Measurements from ENCODE around the gene CLDN19. TPM values are rescaled to one million over a fixed set of nuclear protein-coding genes. Genes with fewer than 3 reads are reported as not detected.

The CLDN19 gene
- total RNA-seq, 3 donors from 2014 or later: 2.9 to 3.1 TPM; not detected in 1

DNA sequence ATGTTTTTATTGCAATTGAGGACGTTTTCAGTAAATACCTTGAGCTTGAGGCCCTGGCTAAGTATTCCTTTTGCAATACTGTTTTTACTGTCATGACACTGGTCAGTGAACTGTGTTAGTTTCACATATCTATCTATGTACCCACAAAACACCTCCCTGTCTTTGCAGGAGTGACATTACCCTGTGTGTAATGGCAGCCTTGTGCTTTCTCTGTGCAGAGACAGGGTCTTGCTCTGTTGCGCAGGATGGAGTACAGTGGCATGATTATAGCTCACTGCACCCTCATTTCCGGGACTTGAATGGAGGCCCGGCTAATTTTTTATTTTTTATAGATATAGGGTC, 48.9 kb downstream of the CLDN19 start:
- TF ChIP-seq POLR2A (IDR thresholded peaks at IDR 0.05) (no peak), POLR2AphosphoS5 (IDR thresholded peaks at IDR 0.05) (no peak)
- TF ChIP-seq, protein P1, sequence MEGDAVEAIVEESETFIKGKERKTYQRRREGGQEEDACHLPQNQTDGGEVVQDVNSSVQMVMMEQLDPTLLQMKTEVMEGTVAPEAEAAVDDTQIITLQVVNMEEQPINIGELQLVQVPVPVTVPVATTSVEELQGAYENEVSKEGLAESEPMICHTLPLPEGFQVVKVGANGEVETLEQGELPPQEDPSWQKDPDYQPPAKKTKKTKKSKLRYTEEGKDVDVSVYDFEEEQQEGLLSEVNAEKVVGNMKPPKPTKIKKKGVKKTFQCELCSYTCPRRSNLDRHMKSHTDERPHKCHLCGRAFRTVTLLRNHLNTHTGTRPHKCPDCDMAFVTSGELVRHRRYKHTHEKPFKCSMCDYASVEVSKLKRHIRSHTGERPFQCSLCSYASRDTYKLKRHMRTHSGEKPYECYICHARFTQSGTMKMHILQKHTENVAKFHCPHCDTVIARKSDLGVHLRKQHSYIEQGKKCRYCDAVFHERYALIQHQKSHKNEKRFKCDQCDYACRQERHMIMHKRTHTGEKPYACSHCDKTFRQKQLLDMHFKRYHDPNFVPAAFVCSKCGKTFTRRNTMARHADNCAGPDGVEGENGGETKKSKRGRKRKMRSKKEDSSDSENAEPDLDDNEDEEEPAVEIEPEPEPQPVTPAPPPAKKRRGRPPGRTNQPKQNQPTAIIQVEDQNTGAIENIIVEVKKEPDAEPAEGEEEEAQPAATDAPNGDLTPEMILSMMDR (IDR thresholded peaks at IDR 0.05): no peak
- intact Hi-C loops (cut with DNase I; ENCODE audit: low total_unique reads): no loop called here

DNA sequence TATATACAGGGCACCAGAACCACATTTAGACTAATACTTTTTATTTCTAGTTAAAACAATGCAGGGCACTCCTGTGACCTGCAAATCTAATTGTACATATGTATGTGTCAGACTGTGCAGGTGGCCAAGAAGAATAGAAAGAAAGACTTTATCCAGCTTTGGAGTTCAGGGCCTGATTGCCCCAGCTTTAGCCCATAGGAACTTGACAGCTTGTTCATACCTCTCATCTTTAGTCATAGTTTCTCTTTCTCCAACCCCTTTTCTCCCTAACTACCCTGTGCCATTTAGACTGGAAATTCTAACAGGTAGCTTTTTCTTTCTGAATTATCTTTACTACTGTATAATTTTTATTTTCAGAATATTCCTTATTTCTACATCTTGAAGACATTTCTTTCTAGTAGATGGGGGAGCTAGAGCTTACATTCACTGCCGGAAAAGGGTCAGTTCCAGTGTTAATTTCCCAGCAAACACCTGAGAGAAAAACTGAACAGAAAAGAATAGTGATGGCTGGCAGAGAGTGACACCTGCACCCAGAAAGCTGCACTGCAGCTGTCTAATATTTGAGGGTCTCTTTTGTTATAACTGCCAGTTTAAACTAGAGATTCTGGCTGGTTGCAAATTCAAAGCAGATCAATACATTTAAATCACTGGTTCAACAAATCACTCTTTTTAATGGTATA, 49.4 kb downstream of the CLDN19 start:
- no peak overlapping the region for H3K27ac ChIP-seq

More for the DNA sequence above, 48.9 kb downstream of the CLDN19 start:
- no peaks in the 10 kb centered on the region for H3K4me1 ChIP-seq
- H3K27me3 ChIP-seq: no peaks in the 10 kb centered on the region
- no peak overlapping the region for H3K4me3 ChIP-seq
- H3K27ac ChIP-seq: no peak overlapping the region
- H3K36me3 ChIP-seq: no peaks in the 10 kb centered on the region
- no peaks in the 10 kb centered on the region for H3K9me3 ChIP-seq
- no peak for DNase-seq (ENCODE audit: low spot score in 2 of 2)

DNA sequence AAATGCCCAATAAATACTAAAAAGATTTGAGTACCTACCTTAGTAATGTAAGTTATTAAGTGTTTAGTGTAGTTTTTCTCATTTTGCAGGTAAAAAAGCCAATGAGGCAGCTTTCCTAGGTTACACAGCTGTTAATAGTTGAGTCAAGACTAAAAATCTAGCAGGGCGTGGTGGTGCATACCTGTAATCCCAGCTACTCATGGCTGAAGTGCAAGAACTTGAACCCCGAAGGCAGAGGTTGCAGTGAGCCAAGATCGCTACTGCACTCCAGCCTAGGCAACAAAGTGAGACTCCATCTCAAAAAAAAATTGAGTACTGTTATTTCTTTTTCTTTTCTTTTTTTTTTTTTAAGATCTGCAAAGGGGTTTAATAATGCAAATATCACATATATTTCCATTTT, 50.1 kb downstream of the CLDN19 start:
- TF ChIP-seq, protein P1 (IDR thresholded peaks at IDR 0.05): no peak
- TF ChIP-seq POLR2AphosphoS5 (IDR thresholded peaks at IDR 0.05) (no peak), POLR2A (IDR thresholded peaks at IDR 0.05) (no peak)
- Histone ChIP-seq H3K27ac (no peak overlapping the region), H3K27me3 (no peaks in the 10 kb centered on the region), H3K4me3 (no peak overlapping the region), H3K36me3 (no peaks in the 10 kb centered on the region), H3K9me3 (no peaks in the 10 kb centered on the region), H3K4me1 (no peaks in the 10 kb centered on the region)
- no peak for DNase-seq (ENCODE audit: low spot score in 2 of 2)
- intact Hi-C loops (cut with DNase I; ENCODE audit: low total_unique reads): no loop called here

More for the DNA sequence above, 49.4 kb downstream of the CLDN19 start:
- no peaks in the 10 kb centered on the region for H3K36me3 ChIP-seq
- DNase-seq (ENCODE audit: low spot score in 2 of 2): no peak
- intact Hi-C loops (cut with DNase I; ENCODE audit: low total_unique reads): no loop called here
- TF ChIP-seq, protein P1 (IDR thresholded peaks at IDR 0.05): no peak
- no peak for TF ChIP-seq POLR2A (IDR thresholded peaks at IDR 0.05)
- TF ChIP-seq POLR2AphosphoS5 (IDR thresholded peaks at IDR 0.05): no peak
- no peaks in the 10 kb centered on the region for H3K9me3 ChIP-seq
- no peaks in the 10 kb centered on the region for H3K27me3 ChIP-seq
- H3K4me1 ChIP-seq: no peaks in the 10 kb centered on the region
- H3K4me3 ChIP-seq: no peak overlapping the region

DNA sequence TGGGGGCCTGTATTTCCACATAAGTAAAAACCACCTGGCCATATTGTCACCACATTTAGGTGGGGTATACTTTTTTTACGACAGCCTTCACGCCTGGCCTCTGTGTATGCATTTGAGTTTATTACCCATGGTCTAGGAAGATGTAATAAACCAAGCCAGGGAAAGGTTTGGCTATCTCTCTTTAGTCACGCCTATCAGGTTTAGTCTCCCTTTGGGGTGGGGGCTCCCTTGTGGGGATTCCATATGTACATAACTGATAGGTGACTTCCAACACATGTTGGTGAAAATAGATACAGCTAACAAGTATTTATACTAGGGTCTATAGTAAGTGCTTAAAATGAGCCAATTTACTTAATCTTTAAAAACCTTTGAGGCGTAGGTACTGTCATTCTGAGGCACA, 53.6 kb downstream of the CLDN19 start:
- Histone ChIP-seq H3K36me3 (no peaks in the 10 kb centered on the region), H3K27me3 (no peaks in the 10 kb centered on the region), H3K4me1 (peaks cover 7 to 15% of the 10 kb centered on the region in 2 donors), H3K4me3 (peak overlapping the region in 1 of 3 donors; percentile 7), H3K27ac (no peak overlapping the region), H3K9me3 (no peaks in the 10 kb centered on the region)
- intact Hi-C loops (cut with DNase I; ENCODE audit: low total_unique reads): no loop called here
- no peak for TF ChIP-seq POLR2A (IDR thresholded peaks at IDR 0.05)
- TF ChIP-seq, protein P1 (IDR thresholded peaks at IDR 0.05): no peak
- no peak for TF ChIP-seq POLR2AphosphoS5 (IDR thresholded peaks at IDR 0.05)
- DNase-seq (ENCODE audit: low spot score in 2 of 2): no peak

DNA sequence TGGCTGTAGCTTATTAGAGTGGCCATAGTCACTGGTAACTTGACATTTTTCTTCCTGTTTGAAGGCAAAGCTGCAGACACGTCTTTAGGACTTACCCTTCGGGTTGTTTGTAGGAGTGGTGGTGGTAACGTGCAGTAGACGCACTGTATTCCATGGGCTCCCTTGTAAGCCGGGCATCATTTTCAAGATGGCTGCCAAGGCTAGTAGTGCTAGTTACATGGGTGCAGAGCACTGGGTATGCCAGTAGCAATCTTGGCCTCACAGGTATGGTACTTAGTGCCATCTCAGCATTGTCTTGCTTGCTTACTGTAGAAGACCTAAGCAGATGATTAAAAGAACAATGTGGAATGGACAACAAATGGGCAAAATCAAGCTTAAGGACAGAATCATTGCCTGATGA, 55.9 kb downstream of the CLDN19 start:
- Histone ChIP-seq H3K27ac (no peak overlapping the region), H3K4me3 (peak overlapping the region in 2 of 3 donors; percentile 66 to 80), H3K9me3 (no peaks in the 10 kb centered on the region), H3K4me1 (peaks cover 7 to 15% of the 10 kb centered on the region in 2 donors), H3K27me3 (no peaks in the 10 kb centered on the region), H3K36me3 (no peaks in the 10 kb centered on the region)
- TF ChIP-seq, protein P1 (IDR thresholded peaks at IDR 0.05): no peak
- TF ChIP-seq POLR2A (IDR thresholded peaks at IDR 0.05): no peak
- no peak for TF ChIP-seq POLR2AphosphoS5 (IDR thresholded peaks at IDR 0.05)
- DNase-seq (ENCODE audit: low spot score in 2 of 2): no peak
- intact Hi-C loops (cut with DNase I; ENCODE audit: low total_unique reads): no loop called here

Other genes with a start within 250 kb of the CLDN19 start
- gene PPIH, start 81.8 kb downstream of the CLDN19 start, total RNA-seq: 10 to 100 TPM; 21.6 to 37.9 (median 24.6) TPM
- 100 to 1,000 TPM; 332 to 694 (median 485) TPM for gene YBX1, start 57.8 kb downstream of the CLDN19 start, total RNA-seq
- gene P3H1, start 26.8 kb upstream of the CLDN19 start, total RNA-seq: 10 to 100 TPM; 23.1 to 34.9 (median 34.4) TPM
- gene C1orf50, start 27.0 kb upstream of the CLDN19 start, total RNA-seq: 10 to 100 TPM in 1 of 3 donors, 1 to 10 TPM in 2; 5.2 to 10.8 (median 6.7) TPM
- gene TMEM269, start 44.8 kb upstream of the CLDN19 start, total RNA-seq: under 1 TPM; under 0.01 to 0.59 (median 0.16) TPM
- gene ERMAP, start 76.9 kb upstream of the CLDN19 start, total RNA-seq: 10 to 100 TPM; 11.1 to 22.1 (median 14.9) TPM
- 10 to 100 TPM; 21.7 to 31.5 (median 25.9) TPM for gene SVBP, start 77.2 kb upstream of the CLDN19 start, total RNA-seq
- gene ZNF691, start 106.4 kb upstream of the CLDN19 start, total RNA-seq: 10 to 100 TPM in 2 of 3 donors, 1 to 10 TPM in 1; 5.8 to 18.4 (median 10.5) TPM
- 10 to 100 TPM; 29.5 to 78.9 (median 42.1) TPM for gene SLC2A1, start 218.6 kb upstream of the CLDN19 start, total RNA-seq